GM19455 (cell line): ENCODE data around the gene CELF2.
"Not testable (repeated sequence)": the region's sequence is repeated elsewhere in the genome, so short reads cannot be mapped to it uniquely, and the experiment has no call there.

ENCODE experiments used
- ATAC-seq: cut with Tn5 transposase; IDR thresholded peaks from one replicate; pipeline ENCODE4 v1.9.1; 2021; ENCODE audit not compliant: unreplicated experiment

CELF2 gene

DNA sequence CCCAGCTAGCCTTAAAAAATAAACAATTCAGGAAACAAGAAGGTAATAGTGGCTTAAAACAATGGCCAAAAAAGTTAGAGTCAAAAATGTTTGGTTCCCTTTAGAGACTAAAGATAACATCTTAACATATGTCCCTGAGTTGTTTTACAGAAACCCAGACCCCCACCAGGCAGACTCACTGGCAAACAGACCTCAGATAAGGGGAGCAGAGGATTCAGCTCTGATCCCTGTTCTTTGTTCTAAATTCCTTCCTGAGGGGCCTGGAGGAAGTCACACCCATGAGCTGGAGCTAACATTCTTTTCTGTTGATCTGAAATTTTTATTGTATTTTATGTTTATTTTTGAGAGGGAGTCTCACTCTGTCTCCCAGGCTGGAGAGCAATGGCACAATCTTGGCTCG, 346.6 kb downstream of the CELF2 start:
- no peak for ATAC-seq

DNA sequence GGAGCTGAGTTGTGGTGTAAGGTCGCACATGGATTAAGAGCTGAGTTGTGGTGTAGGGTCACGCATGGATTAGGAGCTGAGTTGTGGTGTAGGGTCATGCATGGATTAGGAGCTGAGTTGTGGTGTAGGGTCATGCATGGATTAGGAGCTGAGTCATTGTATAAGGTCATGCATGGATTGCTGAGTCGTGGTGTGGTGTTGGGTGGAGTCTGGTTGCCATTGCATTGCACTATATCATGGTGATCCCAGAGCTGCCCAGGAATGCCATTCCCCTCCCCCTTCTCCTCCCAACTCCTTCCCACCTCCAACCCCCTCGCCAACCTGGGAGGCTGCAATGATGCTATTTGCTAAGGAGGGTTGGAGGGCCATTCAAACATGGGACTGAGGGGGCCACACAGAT, 349.2 kb downstream of the CELF2 start:
- ATAC-seq = not testable (repeated sequence)

GRCh38 chr10:11367505-11367904, 349.8 kb downstream of the CELF2 start:
- ATAC-seq = no peak

DNA sequence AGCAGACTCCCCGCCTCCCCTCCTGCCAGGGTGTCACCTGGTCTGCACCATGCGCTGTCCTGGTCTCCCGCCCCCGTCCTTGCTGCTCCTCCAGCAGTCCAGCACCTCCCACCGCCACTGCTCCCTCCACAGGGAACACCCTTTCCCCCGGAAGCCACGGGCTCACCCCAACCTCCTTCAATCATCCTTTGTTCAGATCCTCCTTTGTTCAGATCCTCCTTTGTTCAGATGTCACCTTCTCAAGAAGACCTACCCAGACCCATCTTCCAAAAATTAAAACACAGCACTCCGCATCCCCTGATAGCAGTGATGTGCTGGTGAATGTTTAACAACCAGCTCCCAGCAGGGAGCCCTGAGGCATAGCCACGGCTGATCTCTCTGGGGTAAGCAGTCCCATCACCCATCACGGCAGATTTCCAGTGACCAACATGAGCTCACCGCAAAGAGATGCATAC, 356.1 kb downstream of the CELF2 start:
- no peak for ATAC-seq

- no peak for ATAC-seq
Observed at GRCh38 chr10:11377267-11377666, 359.6 kb downstream of the CELF2 start.

- ATAC-seq = no peak
Observed at GRCh38 chr10:11378835-11379234, 361.2 kb downstream of the CELF2 start.

- no peak for ATAC-seq
Observed at GRCh38 chr10:11379771-11380170, 362.1 kb downstream of the CELF2 start.

DNA sequence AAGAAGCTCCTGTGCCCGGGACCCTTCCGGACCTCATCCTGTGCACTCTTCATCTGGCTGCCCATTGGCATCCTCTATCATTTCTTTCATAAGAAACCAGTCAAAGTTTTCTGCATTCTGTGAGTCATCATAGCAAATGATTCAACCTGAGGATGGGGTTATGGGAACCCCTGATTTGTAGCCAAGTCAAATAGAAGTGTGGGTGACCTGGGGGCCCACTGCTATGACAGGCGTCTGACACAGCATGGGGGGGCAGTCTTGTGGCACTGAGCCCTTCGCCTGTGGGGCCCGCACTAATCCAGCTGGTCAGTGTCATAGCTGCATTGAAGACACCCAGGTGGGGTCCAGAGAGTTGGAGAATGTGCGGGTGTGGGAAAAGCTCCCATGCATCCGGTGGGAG, 363.4 kb downstream of the CELF2 start:
- no peak for ATAC-seq

DNA sequence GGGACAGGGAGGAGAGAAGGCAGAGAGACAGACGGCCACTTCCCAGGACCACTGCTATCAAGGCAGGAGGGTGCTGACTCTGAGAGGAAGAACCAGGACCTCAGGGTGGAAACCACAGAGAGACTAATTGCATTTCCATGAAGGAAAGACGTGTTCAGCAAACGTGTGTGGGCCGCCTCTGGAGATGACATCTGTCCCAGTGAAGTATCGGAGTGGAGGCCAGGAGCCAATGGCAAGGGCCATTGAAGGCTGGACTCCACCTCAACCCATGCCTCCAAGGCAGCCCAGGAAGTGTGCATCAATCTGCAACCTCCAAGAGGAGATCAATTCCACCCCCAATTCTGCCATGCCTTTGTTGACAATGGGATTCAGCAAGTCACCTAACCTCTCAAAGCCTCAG, 363.8 kb downstream of the CELF2 start:
- ATAC-seq = no peak

GRCh38 chr10:11382187-11382586, 364.5 kb downstream of the CELF2 start:
- ATAC-seq = no peak

DNA sequence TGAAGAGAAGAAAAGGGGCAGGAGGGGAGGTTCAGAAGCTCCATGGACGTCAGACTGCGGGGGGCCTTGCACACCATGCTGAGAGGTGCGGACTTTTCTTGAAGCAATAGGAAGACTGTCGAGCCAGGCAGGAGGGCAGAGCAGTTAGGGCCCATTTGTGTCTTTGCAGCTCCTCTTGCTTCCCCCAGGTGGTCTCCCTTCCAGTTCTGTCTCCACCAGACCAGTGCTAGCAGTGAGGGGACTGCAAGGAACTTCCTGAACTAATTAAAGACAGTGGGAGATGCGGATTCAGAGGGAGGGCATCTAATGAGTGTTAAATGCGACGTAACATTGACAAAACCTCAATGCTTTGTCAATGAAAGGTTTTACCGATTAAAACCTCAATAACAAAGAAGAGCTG, 368.4 kb downstream of the CELF2 start:
- no peak for ATAC-seq
